ENCODE measurements around the gene LARP4B.

Gene LARP4B

GRCh38 chr10:802506-802905 is 129.0 kb downstream of the LARP4B start (continued):
- TF ChIP-seq PRDM2 (tag by site-specific recombination; IDR thresholded peaks at IDR 0.05; ENCODE audit: borderline replicate concordance) (no peak), EGR2 (tag by site-specific recombination; IDR thresholded peaks at IDR 0.05; ENCODE audit: low read depth) (no peak), ZNF600 (tag by site-specific recombination; IDR thresholded peaks at IDR 0.05) (no peak)

- no peaks in the 10 kb centered on the region; a peak in 1 of 3 replicates for H3K36me3 ChIP-seq (ENCODE audit: control insufficient read depth in 2 of 2, insufficient read depth in 1 of 2, low read length in 2 of 2)
- TF ChIP-seq BCL11B (tag by site-specific recombination; IDR thresholded peaks at IDR 0.05; ENCODE audit: low read depth) (no peak), ZNF585B (tag by site-specific recombination; IDR thresholded peaks at IDR 0.05) (peak; percentile 98), ZFHX2 (tag by site-specific recombination; conservative IDR thresholded peaks at IDR 0.05) (no peak), SETDB1 (IDR thresholded peaks at IDR 0.05; ENCODE audit: insufficient read length, low read length) (peak; percentile 64), ZNF843 (tag by site-specific recombination; IDR thresholded peaks at IDR 0.05) (no peak), ZSCAN5A (tag by site-specific recombination; IDR thresholded peaks at IDR 0.05) (no peak), ZNF701 (tag by site-specific recombination; IDR thresholded peaks at IDR 0.05) (no peak), TRIM28 (IDR thresholded peaks at IDR 0.05; ENCODE audit: borderline replicate concordance, low read length) (peak; percentile 59; the same call in 1 of the 2 replicates), ZBTB48 (tag by site-specific recombination; IDR thresholded peaks at IDR 0.05) (no peak), ZNF214 (tag by site-specific recombination; IDR thresholded peaks at IDR 0.05; ENCODE audit: borderline replicate concordance) (no peak), YY1 (tag by site-specific recombination; IDR thresholded peaks at IDR 0.05) (no peak), ZNF580 (tag by site-specific recombination; IDR thresholded peaks at IDR 0.05) (no peak)
- ChIA-PET CTCF (no interaction called here), POLR2A (no interaction called here)
- no peaks in the 10 kb centered on the region for H3K4me1 ChIP-seq (ENCODE audit: control insufficient read depth, insufficient read depth, low read length)
- no peak overlapping the region for H3K4me3 ChIP-seq (ENCODE audit: low read depth, low read length)
- H3K9me3 ChIP-seq (ENCODE audit: control insufficient read depth, insufficient read depth, low read depth, low read length): no peaks in the 10 kb centered on the region; the same call in 1 of the 2 replicates
- no peak overlapping the region for H3K27ac ChIP-seq (ENCODE audit: extremely low read depth, low read depth, low read length)
Observed at GRCh38 chr10:797179-797578, 134.3 kb downstream of the LARP4B start.

- ChIA-PET POLR2A (no interaction called here), CTCF (no interaction called here)
- no peaks in the 10 kb centered on the region; the same call in 1 of the 2 replicates for H3K9me3 ChIP-seq (ENCODE audit: control insufficient read depth, insufficient read depth, low read depth, low read length)
- no peaks in the 10 kb centered on the region for H3K4me1 ChIP-seq (ENCODE audit: control insufficient read depth, insufficient read depth, low read length)
- peaks cover 0 to 5% of the 10 kb centered on the region in 2 experiments; a peak in 2 of 3 replicates for H3K36me3 ChIP-seq (ENCODE audit: control insufficient read depth in 2 of 2, insufficient read depth in 1 of 2, low read length in 2 of 2)
- no peak overlapping the region for H3K27ac ChIP-seq (ENCODE audit: extremely low read depth, low read depth, low read length)
- TF ChIP-seq ZNF707 (tag by site-specific recombination; IDR thresholded peaks at IDR 0.05) (peak; percentile 90), ZNF274 (IDR thresholded peaks at IDR 0.05; ENCODE audit: low read length) (no peak), ZNF274 (tag by site-specific recombination; IDR thresholded peaks at IDR 0.05; ENCODE audit: borderline replicate concordance) (no peak)
- H3K4me3 ChIP-seq (ENCODE audit: low read depth, low read length): no peak overlapping the region
Observed at GRCh38 chr10:796233-796632, 135.3 kb downstream of the LARP4B start.
